ENCODE measurements around the gene MINDY4.

The MINDY4 gene

GRCh38 chr7:30873207-30873606 lies 102.0 kb downstream of the MINDY4 start:
- H3K27ac ChIP-seq (ENCODE audit: low read depth, low read length): no peak overlapping the region
- H3K4me1 ChIP-seq (ENCODE audit: control insufficient read depth in 1 of 2, insufficient read depth in 2 of 2, low read length in 2 of 2): no peaks in the 10 kb centered on the region
- no peaks in the 10 kb centered on the region for H3K9me3 ChIP-seq (ENCODE audit: control insufficient read depth in 1 of 2, low read length in 2 of 2)
- no peaks in the 10 kb centered on the region for H3K27me3 ChIP-seq (ENCODE audit: control insufficient read depth in 1 of 2, insufficient read depth in 2 of 2, low read length in 2 of 2)
- no peak overlapping the region for H3K9ac ChIP-seq (ENCODE audit: low read depth in 1 of 2, low read length in 2 of 2)
- peaks cover 0 to 7% of the 10 kb centered on the region in 2 donors for H3K36me3 ChIP-seq (ENCODE audit: control insufficient read depth in 1 of 2, insufficient read depth in 2 of 2, low read length in 2 of 2)
- no peak overlapping the region for H3K4me3 ChIP-seq (ENCODE audit: low read depth in 1 of 2, low read length in 2 of 2)

DNA sequence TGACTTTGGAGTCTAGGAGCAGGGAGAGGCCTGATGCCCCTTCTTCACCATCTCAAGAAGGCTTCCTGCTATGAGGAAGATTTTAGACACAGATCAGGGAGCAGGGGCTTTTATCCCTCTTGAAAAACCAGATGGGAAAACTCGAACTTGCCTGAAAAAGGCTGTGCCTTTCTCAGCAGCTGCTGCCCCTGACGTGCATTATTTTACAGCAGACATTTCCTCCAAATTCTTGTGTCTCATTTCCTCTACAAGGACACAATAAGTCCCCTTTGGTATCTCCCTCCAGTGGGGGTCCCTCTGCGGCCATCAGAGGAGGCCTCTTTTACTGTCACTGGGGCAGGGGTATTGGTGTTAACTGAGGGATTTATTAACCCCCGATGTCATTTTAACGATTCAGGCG lies 102.4 kb downstream of the MINDY4 start:
- H3K9ac ChIP-seq (ENCODE audit: low read depth in 1 of 2, low read length in 2 of 2): no peak overlapping the region
- H3K27ac ChIP-seq (ENCODE audit: low read depth, low read length): no peak overlapping the region
- H3K36me3 ChIP-seq (ENCODE audit: control insufficient read depth in 1 of 2, insufficient read depth in 2 of 2, low read length in 2 of 2): peaks cover 0 to 7% of the 10 kb centered on the region in 2 donors
- no peaks in the 10 kb centered on the region for H3K27me3 ChIP-seq (ENCODE audit: control insufficient read depth in 1 of 2, insufficient read depth in 2 of 2, low read length in 2 of 2)
- H3K9me3 ChIP-seq (ENCODE audit: control insufficient read depth in 1 of 2, low read length in 2 of 2): no peaks in the 10 kb centered on the region
- H3K4me1 ChIP-seq (ENCODE audit: control insufficient read depth in 1 of 2, insufficient read depth in 2 of 2, low read length in 2 of 2): no peaks in the 10 kb centered on the region
- H3K4me3 ChIP-seq (ENCODE audit: low read depth in 1 of 2, low read length in 2 of 2): no peak overlapping the region

GRCh38 chr7:30874656-30875302 lies 103.6 kb downstream of the MINDY4 start:
- Histone ChIP-seq H3K9ac (ENCODE audit: low read depth in 1 of 2, low read length in 2 of 2) (no peak overlapping the region), H3K4me1 (ENCODE audit: control insufficient read depth in 1 of 2, insufficient read depth in 2 of 2, low read length in 2 of 2) (peaks cover under 1 to 4% of the 10 kb centered on the region in 2 donors), H3K4me3 (ENCODE audit: low read depth in 1 of 2, low read length in 2 of 2) (no peak overlapping the region), H3K9me3 (ENCODE audit: control insufficient read depth in 1 of 2, low read length in 2 of 2) (no peaks in the 10 kb centered on the region), H3K36me3 (ENCODE audit: control insufficient read depth in 1 of 2, insufficient read depth in 2 of 2, low read length in 2 of 2) (peaks cover 0 to 7% of the 10 kb centered on the region in 2 donors), H3K27me3 (ENCODE audit: control insufficient read depth in 1 of 2, insufficient read depth in 2 of 2, low read length in 2 of 2) (no peaks in the 10 kb centered on the region), H3K27ac (ENCODE audit: low read depth, low read length) (no peak overlapping the region)

- H3K9me3 ChIP-seq (ENCODE audit: control insufficient read depth in 1 of 2, low read length in 2 of 2): no peaks in the 10 kb centered on the region
- H3K4me1 ChIP-seq (ENCODE audit: control insufficient read depth in 1 of 2, insufficient read depth in 2 of 2, low read length in 2 of 2): peaks cover 8 to 9% of the 10 kb centered on the region in 2 donors
- H3K36me3 ChIP-seq (ENCODE audit: control insufficient read depth in 1 of 2, insufficient read depth in 2 of 2, low read length in 2 of 2): peaks cover 0 to 7% of the 10 kb centered on the region in 2 donors
- H3K27me3 ChIP-seq (ENCODE audit: control insufficient read depth in 1 of 2, insufficient read depth in 2 of 2, low read length in 2 of 2): no peaks in the 10 kb centered on the region
- no peak overlapping the region for H3K9ac ChIP-seq (ENCODE audit: low read depth in 1 of 2, low read length in 2 of 2)
- H3K27ac ChIP-seq (ENCODE audit: low read depth, low read length): no peak overlapping the region
- no peak overlapping the region for H3K4me3 ChIP-seq (ENCODE audit: low read depth in 1 of 2, low read length in 2 of 2)
Observed at GRCh38 chr7:30877015-30877769, 106.0 kb downstream of the MINDY4 start.

GRCh38 chr7:30877993-30878392 lies 106.8 kb downstream of the MINDY4 start:
- H3K36me3 ChIP-seq (ENCODE audit: control insufficient read depth in 1 of 2, insufficient read depth in 2 of 2, low read length in 2 of 2): peaks cover 0 to 7% of the 10 kb centered on the region in 2 donors
- no peak overlapping the region for H3K9ac ChIP-seq (ENCODE audit: low read depth in 1 of 2, low read length in 2 of 2)
- no peak overlapping the region for H3K27ac ChIP-seq (ENCODE audit: low read depth, low read length)
- no peak overlapping the region for H3K4me3 ChIP-seq (ENCODE audit: low read depth in 1 of 2, low read length in 2 of 2)
- H3K9me3 ChIP-seq (ENCODE audit: control insufficient read depth in 1 of 2, low read length in 2 of 2): no peaks in the 10 kb centered on the region
- peaks cover 8 to 9% of the 10 kb centered on the region in 2 donors for H3K4me1 ChIP-seq (ENCODE audit: control insufficient read depth in 1 of 2, insufficient read depth in 2 of 2, low read length in 2 of 2)
- H3K27me3 ChIP-seq (ENCODE audit: control insufficient read depth in 1 of 2, insufficient read depth in 2 of 2, low read length in 2 of 2): no peaks in the 10 kb centered on the region

GRCh38 chr7:30879139-30880124 lies 108.2 kb downstream of the MINDY4 start:
- H3K9ac ChIP-seq (ENCODE audit: low read depth in 1 of 2, low read length in 2 of 2): no peak overlapping the region
- H3K9me3 ChIP-seq (ENCODE audit: control insufficient read depth in 1 of 2, low read length in 2 of 2): no peaks in the 10 kb centered on the region
- H3K4me3 ChIP-seq (ENCODE audit: low read depth in 1 of 2, low read length in 2 of 2): no peak overlapping the region
- no peaks in the 10 kb centered on the region for H3K27me3 ChIP-seq (ENCODE audit: control insufficient read depth in 1 of 2, insufficient read depth in 2 of 2, low read length in 2 of 2)
- H3K27ac ChIP-seq (ENCODE audit: low read depth, low read length): no peak overlapping the region
- H3K4me1 ChIP-seq (ENCODE audit: control insufficient read depth in 1 of 2, insufficient read depth in 2 of 2, low read length in 2 of 2): peaks cover 8 to 9% of the 10 kb centered on the region in 2 donors
- no peaks in the 10 kb centered on the region for H3K36me3 ChIP-seq (ENCODE audit: control insufficient read depth in 1 of 2, insufficient read depth in 2 of 2, low read length in 2 of 2)

DNA sequence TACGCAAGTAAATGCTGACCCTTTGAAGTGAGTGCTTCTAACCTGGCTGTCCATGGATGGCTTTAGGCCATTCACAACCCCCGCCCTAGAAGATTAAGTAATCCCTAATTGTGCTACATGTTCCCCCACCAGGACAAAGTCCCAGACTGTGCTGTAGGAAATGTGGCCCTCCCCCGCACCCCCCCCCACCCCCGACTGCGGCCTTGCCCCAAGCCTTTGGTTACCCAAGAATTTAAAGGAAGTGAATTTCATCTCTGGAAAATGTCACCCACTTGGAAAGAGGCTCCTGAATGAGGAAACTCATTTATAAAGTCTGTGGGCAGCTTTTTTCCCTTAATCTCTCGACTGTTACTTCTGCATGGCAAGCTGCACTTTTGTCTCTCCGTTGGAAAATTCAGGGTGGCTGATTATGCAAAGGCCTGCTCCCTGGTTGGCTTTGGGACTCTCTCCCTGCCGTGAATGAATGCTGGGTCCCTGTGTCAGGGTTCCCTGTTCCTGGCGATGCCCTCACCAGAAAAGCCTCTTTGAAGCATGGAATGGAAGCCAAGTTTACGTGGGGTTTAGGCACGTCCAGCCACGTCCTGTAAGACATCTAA lies 109.0 kb downstream of the MINDY4 start:
- H3K27ac ChIP-seq (ENCODE audit: low read depth, low read length): no peak overlapping the region

GRCh38 chr7:30880941-30881340 lies 109.7 kb downstream of the MINDY4 start:
- Histone ChIP-seq H3K36me3 (ENCODE audit: control insufficient read depth in 1 of 2, insufficient read depth in 2 of 2, low read length in 2 of 2) (no peaks in the 10 kb centered on the region), H3K4me1 (ENCODE audit: control insufficient read depth in 1 of 2, insufficient read depth in 2 of 2, low read length in 2 of 2) (peaks cover 8 to 9% of the 10 kb centered on the region in 2 donors), H3K9me3 (ENCODE audit: control insufficient read depth in 1 of 2, low read length in 2 of 2) (no peaks in the 10 kb centered on the region), H3K4me3 (ENCODE audit: low read depth in 1 of 2, low read length in 2 of 2) (no peak overlapping the region), H3K27ac (ENCODE audit: low read depth, low read length) (no peak overlapping the region), H3K27me3 (ENCODE audit: control insufficient read depth in 1 of 2, insufficient read depth in 2 of 2, low read length in 2 of 2) (no peaks in the 10 kb centered on the region), H3K9ac (ENCODE audit: low read depth in 1 of 2, low read length in 2 of 2) (no peak overlapping the region)

More for the DNA sequence above, 109.0 kb downstream of the MINDY4 start:
- Histone ChIP-seq H3K27me3 (ENCODE audit: control insufficient read depth in 1 of 2, insufficient read depth in 2 of 2, low read length in 2 of 2) (no peaks in the 10 kb centered on the region), H3K4me3 (ENCODE audit: low read depth in 1 of 2, low read length in 2 of 2) (no peak overlapping the region), H3K36me3 (ENCODE audit: control insufficient read depth in 1 of 2, insufficient read depth in 2 of 2, low read length in 2 of 2) (no peaks in the 10 kb centered on the region), H3K9ac (ENCODE audit: low read depth in 1 of 2, low read length in 2 of 2) (no peak overlapping the region), H3K4me1 (ENCODE audit: control insufficient read depth in 1 of 2, insufficient read depth in 2 of 2, low read length in 2 of 2) (peaks cover 8 to 9% of the 10 kb centered on the region in 2 donors), H3K9me3 (ENCODE audit: control insufficient read depth in 1 of 2, low read length in 2 of 2) (no peaks in the 10 kb centered on the region)

DNA sequence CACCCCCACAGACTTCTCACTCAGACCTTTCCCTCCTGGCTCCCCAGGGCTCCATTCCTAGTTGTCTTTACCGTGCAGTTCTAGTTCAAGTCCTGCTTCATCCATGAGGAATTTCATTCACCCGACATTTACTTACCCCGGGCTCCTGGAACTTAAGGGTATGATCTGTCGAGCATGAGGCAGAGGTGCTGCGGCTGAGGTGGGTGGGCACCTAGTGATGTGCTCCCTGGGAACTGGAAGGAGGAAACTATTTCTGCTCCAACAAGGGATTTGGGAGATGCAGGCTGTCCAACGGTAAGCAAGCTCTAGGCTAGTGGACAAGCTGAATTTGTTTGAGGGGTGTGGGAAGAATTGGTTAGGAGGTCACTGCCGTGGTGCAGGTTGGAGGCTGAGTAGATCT lies 110.2 kb downstream of the MINDY4 start:
- Histone ChIP-seq H3K4me1 (ENCODE audit: control insufficient read depth in 1 of 2, insufficient read depth in 2 of 2, low read length in 2 of 2) (peaks cover 8 to 9% of the 10 kb centered on the region in 2 donors), H3K27me3 (ENCODE audit: control insufficient read depth in 1 of 2, insufficient read depth in 2 of 2, low read length in 2 of 2) (no peaks in the 10 kb centered on the region), H3K4me3 (ENCODE audit: low read depth in 1 of 2, low read length in 2 of 2) (no peak overlapping the region), H3K9me3 (ENCODE audit: control insufficient read depth in 1 of 2, low read length in 2 of 2) (no peaks in the 10 kb centered on the region), H3K36me3 (ENCODE audit: control insufficient read depth in 1 of 2, insufficient read depth in 2 of 2, low read length in 2 of 2) (no peaks in the 10 kb centered on the region), H3K27ac (ENCODE audit: low read depth, low read length) (no peak overlapping the region), H3K9ac (ENCODE audit: low read depth in 1 of 2, low read length in 2 of 2) (no peak overlapping the region)
